ENCODE data around the gene GLRX. TPM values are rescaled to one million over a fixed set of nuclear protein-coding genes. Genes with fewer than 3 reads are reported as not detected.
"Not testable (repeated sequence)": the region's sequence is repeated elsewhere in the genome, so short reads cannot be mapped to it uniquely, and the experiment has no call there.

The GLRX gene
- total and polyA plus RNA-seq, 2 of the 4 experiments (the other 2 are of a cell fraction): 142 to 193 TPM

GRCh38 chr5:95851141-95851540 is 28.6 kb upstream of the GLRX start:
- H4K20me1 ChIP-seq (ENCODE audit: insufficient read depth, low read length); CTCF ChIA-PET; BruUV-seq (replicated peaks): not testable (repeated sequence)

More at GRCh38 chr5:95851141-95851540, 28.6 kb upstream of the GLRX start:
- H3K79me1 ChIP-seq (ENCODE audit: low read depth in 1 of 2, low read length in 2 of 2); H2BK120ac ChIP-seq (ENCODE audit: low read depth, low read length); H2AFZ ChIP-seq (replicated peaks; ENCODE audit: low read length, poor library complexity); H2BK5ac ChIP-seq (ENCODE audit: low read depth, low read length, poor library complexity, severe bottlenecking); H3K4me2 ChIP-seq (ENCODE audit: low read depth, low read length); H4K91ac ChIP-seq (ENCODE audit: insufficient read depth, low read depth, low read length); H2AK5ac ChIP-seq (ENCODE audit: low read depth, low read length); H3K9me1 ChIP-seq (ENCODE audit: insufficient read depth, low read length); H3K18ac ChIP-seq (ENCODE audit: low read depth, low read length); H3K9ac ChIP-seq (ENCODE audit: low read depth, low read length); H2AK9ac ChIP-seq (replicated peaks; ENCODE audit: low read depth, low read length, poor library complexity); H3K23ac ChIP-seq (ENCODE audit: low read depth, low read length); POLR2A ChIA-PET (ENCODE audit: unreplicated experiment); H3K4ac ChIP-seq (ENCODE audit: low read depth, low read length); H4K5ac ChIP-seq (ENCODE audit: low read depth, low read length); H2BK15ac ChIP-seq (ENCODE audit: low read depth, low read length); H3K9me3 ChIP-seq (ENCODE audit: control insufficient read depth, insufficient read depth, low read length); H3K14ac ChIP-seq (replicated peaks; ENCODE audit: low read depth, low read length); ATAC-seq (ENCODE audit: low read depth); H3K27ac ChIP-seq (ENCODE audit: insufficient read depth, low read length); H3K36me3 ChIP-seq (ENCODE audit: control insufficient read depth, insufficient read depth, low read length); DNase-seq; H3K4me3 ChIP-seq (ENCODE audit: insufficient read depth, low read depth, low read length); H3K27me3 ChIP-seq (ENCODE audit: control insufficient read depth, insufficient read depth, low read length); dilution Hi-C loops (cut with HindIII; ENCODE audit: low sequenced_read_pairs, unreplicated experiment); H2BK20ac ChIP-seq (ENCODE audit: low read depth, low read length); H4K8ac ChIP-seq (ENCODE audit: low read depth in 2 of 2, low read length in 2 of 2); H3K4me1 ChIP-seq (ENCODE audit: control insufficient read depth, insufficient read depth, low read length); H3K56ac ChIP-seq (ENCODE audit: extremely low read depth, insufficient read depth, low read length): not testable (repeated sequence)
- 93% methylated on average over 18 of the region's 34 CpGs; no CpG with 5 or more reads in 1 of the 2 experiments for WGBS, 2 experiments (ENCODE audit: extremely low coverage in 2 of 2, insufficient read length in 1 of 2)
- in situ Hi-C loops (cut with MboI; ENCODE audit: low sequenced_read_pairs): loop anchor here (10.0 kb wide), 1 partner anchor 754 kb away; no protein-coding TSS in a partner anchor
- intact Hi-C loops (cut with micrococcal nuclease): loop anchor here (10.0 kb wide), 1 partner anchor 294 kb away; no protein-coding TSS in a partner anchor
